SU-DHL-6 (cell line): ENCODE measurements around the gene DPEP2.

Source experiments
- CTCF ChIP-seq: fragments of 200-600 bp; sonication (generic); IDR thresholded peaks from one replicate; pipeline ENCODE4 v1.5.1; 2017; ENCODE audit warnings: antibody characterized with exemption, mild to moderate bottlenecking, low read length, moderate library complexity; ENCODE audit not compliant: insufficient read depth, poor library complexity, severe bottlenecking
- EZH2phosphoT487 ChIP-seq: fragments of 200-600 bp; sonication (generic), shearing (Covaris generic); conservative IDR thresholded peaks from 2 replicates; pipeline ENCODE4 v1.6.1; 2018; ENCODE audit warnings: mild to moderate bottlenecking, antibody characterized with exemption, low read length, moderate library complexity, mixed read lengths

GRCh38 chr16:67993207-67994039 is 5.9 kb downstream of the DPEP2 start:
- TF ChIP-seq EZH2phosphoT487 (no peak), CTCF (peak; percentile 90)
